Measurements from ENCODE around the gene ARMH3.
"Not testable (repeated sequence)": the region's sequence is repeated elsewhere in the genome, so short reads cannot be mapped to it uniquely, and the experiment has no call there.

Gene ARMH3

GRCh38 chr10:101980677-101981076 is 75.3 kb downstream of the ARMH3 start:
- not testable (repeated sequence) for DNase-seq (ENCODE audit: low read depth in 2 of 2)

- no peak for DNase-seq (ENCODE audit: low read depth in 2 of 2)
Observed at GRCh38 chr10:101974091-101974971, 81.6 kb downstream of the ARMH3 start.

- DNase-seq (ENCODE audit: low read depth in 2 of 2): no peak
Observed at GRCh38 chr10:101972761-101973160, 83.2 kb downstream of the ARMH3 start.

- no peak for DNase-seq (ENCODE audit: low read depth in 2 of 2)
Observed at GRCh38 chr10:101969412-101969922, 86.5 kb downstream of the ARMH3 start.

- DNase-seq (ENCODE audit: low read depth in 2 of 2): no peak
Observed at GRCh38 chr10:101968940-101969321, 87.0 kb downstream of the ARMH3 start.

GRCh38 chr10:101968286-101968939 is 87.6 kb downstream of the ARMH3 start:
- no peak for DNase-seq (ENCODE audit: low read depth in 2 of 2)

GRCh38 chr10:101967713-101968112 is 88.3 kb downstream of the ARMH3 start:
- DNase-seq (ENCODE audit: low read depth in 2 of 2): no peak

GRCh38 chr10:101967119-101967518 is 88.9 kb downstream of the ARMH3 start:
- DNase-seq (ENCODE audit: low read depth in 2 of 2): no peak

- no peak for DNase-seq (ENCODE audit: low read depth in 2 of 2)
Observed at GRCh38 chr10:101965075-101965765, 90.8 kb downstream of the ARMH3 start.

- DNase-seq (ENCODE audit: low read depth in 2 of 2): no peak
Observed at GRCh38 chr10:101961591-101962498, 94.1 kb downstream of the ARMH3 start.

GRCh38 chr10:101960879-101961395 is 95.0 kb downstream of the ARMH3 start:
- DNase-seq (ENCODE audit: low read depth in 2 of 2): no peak

GRCh38 chr10:101959346-101959916 is 96.5 kb downstream of the ARMH3 start:
- no peak for DNase-seq (ENCODE audit: low read depth in 2 of 2)

GRCh38 chr10:101958691-101959090 is 97.3 kb downstream of the ARMH3 start:
- no peak for DNase-seq (ENCODE audit: low read depth in 2 of 2)

- DNase-seq (ENCODE audit: low read depth in 2 of 2): no peak
Observed at GRCh38 chr10:101956898-101957297, 99.1 kb downstream of the ARMH3 start.

- DNase-seq (ENCODE audit: low read depth in 2 of 2): no peak
Observed at GRCh38 chr10:101956117-101956516, 99.9 kb downstream of the ARMH3 start.

GRCh38 chr10:101952191-101952590 is 103.8 kb downstream of the ARMH3 start:
- DNase-seq (ENCODE audit: low read depth in 2 of 2): no peak

- DNase-seq (ENCODE audit: low read depth in 2 of 2): no peak
Observed at GRCh38 chr10:101950213-101950612, 105.8 kb downstream of the ARMH3 start.

GRCh38 chr10:101941871-101942270 is 114.1 kb downstream of the ARMH3 start:
- no peak for DNase-seq (ENCODE audit: low read depth in 2 of 2)

GRCh38 chr10:101940916-101941315 is 115.1 kb downstream of the ARMH3 start:
- no peak for DNase-seq (ENCODE audit: low read depth in 2 of 2)

- DNase-seq (ENCODE audit: low read depth in 2 of 2): no peak
Observed at GRCh38 chr10:101939729-101940128, 116.2 kb downstream of the ARMH3 start.

Data from stimulated activated CD4-positive, alpha-beta T cell treated with anti-CD3 and anti-CD28 coated beads, Interleukin-4, amount 100 ng/mL, for 48 hours (primary cell).